HG03159 (cell line): ENCODE measurements around the gene RAC2.
A peak's percentile ranks its signal among the peaks of the same experiment; 100 is the strongest.
"Not testable (repeated sequence)": the region's sequence is repeated elsewhere in the genome, so short reads cannot be mapped to it uniquely, and the experiment has no call there.

Experiments used
- ATAC-seq: cut with Tn5 transposase; IDR thresholded peaks from one replicate; pipeline ENCODE4 v1.9.1; 2021; ENCODE audit warnings: mild to moderate bottlenecking, moderate library complexity; ENCODE audit not compliant: unreplicated experiment

Gene RAC2

DNA sequence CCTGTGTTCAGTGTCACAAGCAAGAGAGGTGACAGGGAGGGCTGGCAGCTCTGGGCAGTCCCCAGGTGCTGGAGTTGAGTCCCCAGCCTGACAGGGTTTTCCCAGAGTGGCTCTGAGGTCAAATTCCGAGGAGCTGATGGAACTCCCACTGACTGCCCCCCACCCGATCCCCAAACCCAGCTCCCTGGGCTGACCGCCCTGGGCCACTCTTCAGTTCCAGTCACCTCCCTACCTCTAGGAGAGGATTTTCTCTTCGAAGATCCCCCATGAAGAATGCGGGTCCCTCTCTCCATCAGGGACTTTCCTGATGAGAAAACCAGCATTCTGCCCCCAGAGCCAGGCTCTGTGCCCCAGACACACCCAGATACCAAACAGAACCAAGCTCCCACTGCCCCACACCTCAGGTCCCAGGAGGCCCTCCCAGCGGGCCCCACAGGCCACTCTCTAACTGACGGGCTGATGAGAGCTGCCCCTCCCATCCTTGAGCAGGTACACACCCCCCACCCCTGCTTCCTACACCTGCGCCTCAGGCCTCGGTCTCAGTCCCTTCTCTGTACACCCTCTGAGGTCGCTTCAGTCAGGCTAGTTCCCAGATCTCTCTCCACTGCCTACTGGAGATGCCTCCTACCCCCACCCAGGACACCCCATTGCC lies 12.1 kb upstream of the RAC2 start:
- ATAC-seq: no peak

DNA sequence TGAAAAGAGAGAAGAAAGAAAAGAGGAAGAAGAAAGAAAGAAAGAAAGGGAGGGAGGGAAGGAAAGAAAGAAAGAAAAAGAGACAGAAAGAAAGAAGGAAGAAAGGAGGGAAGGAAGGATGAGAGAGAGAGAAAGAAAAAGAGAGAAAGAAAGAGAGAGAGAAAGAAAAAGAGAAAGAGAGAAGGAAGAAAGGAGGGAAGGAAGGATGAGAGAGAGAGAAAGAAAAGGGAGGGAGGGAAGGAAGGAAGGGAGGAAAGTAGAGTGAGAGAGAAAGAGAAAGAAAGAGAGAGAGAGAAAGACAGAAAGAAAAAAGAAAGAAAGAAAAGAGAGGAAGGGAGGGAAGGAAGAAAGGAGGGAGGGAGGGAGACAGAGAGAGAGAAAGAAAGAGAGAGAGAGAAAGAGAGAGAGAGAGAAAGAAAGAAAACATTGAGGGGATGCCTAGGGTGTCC lies 11.5 kb upstream of the RAC2 start:
- ATAC-seq: no peak

DNA sequence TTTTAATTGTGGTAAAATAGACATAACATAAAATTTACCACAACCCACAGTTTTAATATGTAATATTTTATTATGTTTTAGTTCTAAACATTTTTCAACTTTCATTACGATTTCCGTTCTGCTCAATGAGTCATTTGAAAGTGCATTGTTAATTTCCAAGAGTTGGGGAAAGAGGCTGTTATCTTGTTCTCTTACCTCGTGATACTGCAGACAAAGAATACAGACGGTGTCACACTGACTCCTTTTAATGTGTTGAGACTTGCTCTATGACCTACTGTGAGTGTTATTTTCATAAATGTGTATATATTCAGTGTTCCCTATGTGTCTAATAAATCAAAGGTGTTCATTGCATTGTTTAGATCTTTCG lies 10.8 kb upstream of the RAC2 start:
- no peak for ATAC-seq

DNA sequence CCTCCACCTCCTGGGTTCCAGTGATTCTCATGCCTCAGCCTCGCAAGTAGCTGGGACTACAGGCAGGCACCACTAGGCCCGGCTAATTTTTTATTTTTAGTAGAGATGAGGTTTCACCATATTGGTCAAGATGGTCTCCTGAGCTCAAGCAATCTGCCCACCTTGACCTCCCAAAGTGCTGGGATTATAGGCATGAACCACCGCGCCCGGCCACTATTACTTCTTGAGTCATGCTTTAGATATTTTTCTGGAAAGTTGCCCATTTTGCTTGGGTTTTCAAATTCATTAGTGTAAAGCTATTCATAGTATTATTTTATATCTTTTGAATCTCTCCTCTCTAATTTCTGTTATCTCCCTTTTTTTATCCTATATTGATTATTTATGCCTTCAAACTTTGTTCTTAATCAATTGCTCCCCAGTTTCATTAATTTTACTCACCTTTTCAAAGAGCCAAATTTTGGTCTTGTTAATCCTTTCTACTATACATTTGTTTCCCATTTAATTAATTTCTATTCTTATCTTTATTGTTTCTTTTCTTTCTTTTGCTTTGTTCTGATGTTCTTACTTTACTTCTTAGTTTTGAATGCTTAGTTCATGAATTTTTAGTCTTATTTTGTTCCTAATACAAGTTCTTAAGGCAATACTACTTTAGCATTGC lies 10.3 kb upstream of the RAC2 start:
- no peak for ATAC-seq

DNA sequence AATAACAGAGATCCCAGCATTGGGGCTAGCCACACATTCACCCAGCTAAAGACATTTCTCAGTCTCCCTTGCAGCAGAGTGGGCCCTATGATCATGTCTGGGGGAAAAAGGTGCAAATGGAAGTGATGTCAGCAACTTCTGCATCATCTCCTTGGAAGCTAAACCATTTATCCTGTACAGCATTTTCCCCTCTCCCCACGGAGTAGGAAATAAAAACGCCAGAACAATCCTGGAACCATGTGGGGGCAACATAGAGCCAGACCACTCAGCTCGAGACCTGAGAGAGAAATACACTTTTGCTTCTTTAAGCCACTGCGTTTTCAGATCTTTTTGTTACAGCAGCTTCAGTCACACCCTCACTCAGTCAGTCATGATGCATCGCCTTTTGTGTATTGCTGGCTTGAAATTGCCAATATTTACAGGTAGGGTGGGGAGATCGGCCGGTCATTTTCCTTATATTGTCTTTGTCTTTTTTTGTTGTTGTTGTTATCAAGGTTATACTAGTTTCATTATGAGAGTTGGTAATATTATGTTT lies 9.1 kb upstream of the RAC2 start:
- ATAC-seq: no peak

DNA sequence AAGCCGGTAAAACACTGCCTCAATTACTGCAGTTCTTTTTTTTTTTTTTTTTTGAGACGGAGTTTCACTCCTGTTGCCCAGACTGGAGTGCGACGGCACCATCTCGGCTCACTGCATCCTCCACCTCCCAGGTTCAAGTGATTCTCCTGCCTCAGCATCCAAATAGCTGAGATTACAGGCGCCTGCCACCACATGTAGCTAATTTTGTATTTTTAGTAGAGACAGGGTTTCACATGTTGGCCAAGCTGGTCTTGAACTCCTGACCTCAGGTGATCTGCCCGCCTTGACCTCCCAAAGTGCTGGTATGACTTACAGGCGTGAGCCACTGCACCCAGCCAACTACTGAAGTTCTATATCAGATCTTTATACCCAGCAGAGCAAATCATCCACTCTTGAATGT lies 7.8 kb upstream of the RAC2 start:
- not testable (repeated sequence) for ATAC-seq

DNA sequence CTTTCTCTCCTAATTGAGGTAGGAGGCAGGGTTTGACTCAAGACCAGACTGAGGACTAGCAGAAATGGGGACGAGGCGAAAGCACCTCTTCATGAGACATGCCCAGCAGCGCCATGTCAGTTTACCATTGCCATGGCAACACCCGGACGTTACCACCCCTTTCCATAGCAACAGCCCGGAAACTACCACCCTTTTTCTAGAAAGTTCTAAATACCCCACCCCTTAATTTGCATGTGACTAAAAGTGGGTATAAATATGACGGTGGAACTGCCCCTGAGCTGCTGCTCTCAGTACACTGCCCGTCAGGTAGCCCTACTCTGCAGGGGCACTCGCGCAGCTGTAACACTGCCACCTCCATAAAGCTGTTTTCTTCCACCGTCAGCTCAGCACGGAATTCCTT lies 5.9 kb upstream of the RAC2 start:
- no peak for ATAC-seq

DNA sequence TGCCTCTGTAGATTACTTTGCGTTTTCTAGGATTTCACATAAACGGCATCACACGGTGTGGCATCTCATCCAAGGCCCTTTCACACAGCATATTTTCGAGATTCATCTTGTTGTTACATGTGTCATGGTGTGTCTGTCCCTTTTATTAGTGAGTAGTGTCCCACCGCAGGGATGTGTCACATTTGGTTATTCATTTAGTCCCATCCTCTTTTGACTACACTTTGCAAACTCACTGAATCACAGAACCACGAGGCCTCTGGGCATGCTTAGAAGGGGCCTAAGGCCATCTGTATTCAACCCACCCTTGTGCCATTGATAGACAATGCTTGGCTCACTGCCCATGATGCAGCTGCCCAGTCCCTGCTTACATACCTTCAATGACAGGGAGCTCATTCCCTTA lies 4.2 kb upstream of the RAC2 start:
- ATAC-seq: no peak

DNA sequence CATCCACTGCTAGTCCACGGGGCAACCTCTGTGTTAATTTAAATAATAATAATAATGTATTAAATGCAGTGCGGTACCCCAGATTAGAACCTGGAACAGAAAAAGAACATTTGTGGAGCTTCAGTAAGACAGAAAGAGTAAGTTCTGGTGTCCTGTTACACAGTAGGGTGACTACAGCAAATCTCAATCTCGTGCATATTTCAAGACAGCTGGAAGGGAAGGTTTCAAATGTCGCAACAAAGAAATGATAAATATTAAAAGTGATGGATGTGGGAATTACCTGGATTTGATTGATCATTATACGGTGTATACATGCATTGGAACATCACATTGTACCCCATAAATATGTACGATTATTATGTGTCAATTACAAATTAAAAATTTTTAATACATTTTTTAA lies 1.7 kb upstream of the RAC2 start:
- no peak for ATAC-seq

DNA sequence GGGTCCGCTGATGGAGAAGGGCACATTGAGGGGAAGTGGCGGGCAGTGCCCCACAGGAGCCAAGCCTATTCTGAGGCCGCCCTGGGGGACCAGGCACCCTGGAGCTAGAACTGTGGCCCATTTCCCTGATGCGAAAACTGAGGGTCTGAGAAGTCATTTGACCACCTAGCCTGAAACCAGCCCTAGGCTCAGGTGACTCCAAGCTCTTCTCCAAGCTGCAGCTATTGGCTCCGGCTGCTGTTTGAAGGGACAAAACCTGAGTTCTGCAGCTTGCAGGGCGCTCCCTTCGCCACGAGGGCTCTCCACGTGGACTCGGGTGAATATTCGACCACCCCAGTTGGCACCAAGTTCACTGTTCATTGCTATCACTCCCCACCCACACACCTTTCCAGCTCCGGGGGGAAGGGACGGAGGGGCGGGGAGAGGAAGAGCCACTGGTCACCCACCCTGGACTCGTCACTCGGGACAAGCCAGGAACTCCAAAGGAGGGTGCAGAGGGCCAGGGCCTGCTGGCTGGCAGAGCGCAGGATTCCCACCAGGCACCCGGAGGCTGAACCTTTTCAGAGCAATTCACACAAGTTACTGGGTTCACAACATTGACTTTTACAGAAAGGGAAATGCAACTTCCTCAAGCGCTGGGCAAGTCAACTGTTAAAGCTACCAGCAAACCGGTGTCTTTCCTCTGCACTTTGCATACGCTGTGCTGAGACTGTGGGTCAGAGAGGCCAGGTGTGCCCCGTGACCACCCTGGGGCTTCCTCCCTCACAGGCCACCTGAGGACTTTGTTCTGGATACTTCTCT lies 1.1 kb upstream of the RAC2 start:
- ATAC-seq: no peak

DNA sequence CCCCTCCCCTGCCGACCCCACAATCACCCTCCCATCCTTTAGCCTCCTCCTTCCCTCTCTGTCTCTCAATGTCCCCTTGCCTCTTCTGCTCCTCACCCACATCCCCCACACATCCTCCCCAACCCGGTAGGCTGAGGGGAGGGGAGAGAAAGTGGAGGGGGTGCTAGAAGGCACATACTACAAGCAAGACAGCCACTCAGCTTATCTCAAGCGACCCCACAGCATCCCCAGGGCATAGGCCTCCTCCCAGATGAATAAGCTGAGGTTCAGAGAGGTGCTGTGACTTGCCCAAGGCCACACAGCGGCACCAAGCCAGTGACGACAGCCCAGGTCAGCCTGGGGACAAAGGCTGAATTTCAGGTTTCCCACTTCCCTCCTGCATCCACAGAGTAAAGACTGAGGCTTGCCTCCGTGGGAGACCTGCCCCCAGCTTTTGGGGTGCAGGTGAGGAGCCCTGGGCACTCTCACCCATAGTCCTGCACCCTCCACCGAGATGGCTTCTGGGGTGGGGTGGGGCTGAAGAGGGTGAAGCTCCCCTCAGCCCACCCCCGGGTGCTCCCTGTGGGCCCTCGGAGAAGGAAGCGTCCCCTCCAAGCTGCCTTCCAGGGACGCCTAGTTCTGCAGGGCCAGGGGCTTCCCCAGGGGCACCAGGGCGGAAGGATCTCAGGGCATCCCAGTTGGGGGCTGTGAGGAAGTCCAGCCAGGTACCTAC lies 511 bp downstream of the RAC2 start:
- peak; percentile 13 for ATAC-seq

DNA sequence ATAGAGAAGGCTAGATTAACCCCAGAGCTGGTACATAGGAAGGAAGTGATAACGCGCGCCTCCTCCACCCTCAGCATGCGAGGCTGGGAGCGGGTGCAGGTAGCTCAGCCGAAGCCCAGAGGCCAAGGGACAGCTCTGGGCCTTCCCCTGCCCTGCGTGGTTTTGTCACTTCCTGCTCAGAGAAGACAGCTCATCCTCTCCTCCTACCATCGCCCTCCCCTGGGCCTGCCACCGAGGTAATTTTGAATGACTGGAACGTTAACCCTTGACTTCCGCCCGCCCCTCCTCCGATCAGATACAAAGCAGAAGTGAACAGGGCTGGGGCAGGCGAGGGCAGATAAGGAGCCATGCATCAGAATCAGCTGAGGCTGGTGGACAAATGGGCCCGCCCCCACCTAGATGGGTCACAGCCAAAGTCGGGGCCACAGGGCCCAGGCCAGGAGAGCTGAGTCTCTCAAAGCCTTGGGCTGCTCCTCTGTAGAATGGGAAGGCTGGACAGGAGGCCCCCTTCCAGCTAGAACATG lies 1.6 kb downstream of the RAC2 start:
- peak; percentile 46 for ATAC-seq

DNA sequence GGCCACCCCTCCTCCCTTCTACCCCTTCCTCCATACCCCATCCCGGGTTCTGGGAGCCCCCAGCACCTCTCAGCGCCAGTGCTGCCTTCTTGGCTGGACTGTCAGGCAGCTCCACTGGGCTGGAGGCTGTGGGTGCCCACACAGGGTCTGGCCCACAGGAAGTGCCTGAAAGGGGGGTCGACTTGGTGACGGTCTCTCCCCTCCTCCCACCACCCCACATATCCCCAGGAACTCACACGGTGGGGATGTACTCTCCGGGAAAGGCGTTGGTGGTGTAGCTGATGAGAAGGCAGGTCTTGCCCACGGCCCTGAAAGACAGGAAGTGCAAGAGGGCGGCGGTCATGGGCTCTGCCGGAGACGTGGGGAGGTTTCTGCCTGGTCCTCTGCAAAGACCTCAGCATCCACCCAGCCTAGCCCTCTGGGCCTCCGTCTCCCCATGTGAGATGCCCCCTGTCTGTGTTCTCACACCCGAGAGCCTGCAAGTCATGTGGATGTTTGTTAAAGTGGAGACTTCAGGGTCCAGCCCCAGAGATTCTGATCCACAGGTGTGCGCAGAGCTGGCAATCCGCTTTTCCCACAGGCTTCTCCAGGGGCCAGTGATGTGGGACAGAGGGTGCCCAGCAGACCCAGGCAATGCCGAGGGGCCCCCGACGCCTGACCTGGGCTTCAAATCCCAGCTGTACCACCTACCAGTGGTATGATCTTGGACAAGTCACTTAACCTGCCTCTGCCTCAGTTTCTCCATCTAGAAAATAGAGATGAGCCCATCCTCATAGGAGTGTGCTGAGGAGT lies 2.5 kb downstream of the RAC2 start:
- ATAC-seq: no peak

DNA sequence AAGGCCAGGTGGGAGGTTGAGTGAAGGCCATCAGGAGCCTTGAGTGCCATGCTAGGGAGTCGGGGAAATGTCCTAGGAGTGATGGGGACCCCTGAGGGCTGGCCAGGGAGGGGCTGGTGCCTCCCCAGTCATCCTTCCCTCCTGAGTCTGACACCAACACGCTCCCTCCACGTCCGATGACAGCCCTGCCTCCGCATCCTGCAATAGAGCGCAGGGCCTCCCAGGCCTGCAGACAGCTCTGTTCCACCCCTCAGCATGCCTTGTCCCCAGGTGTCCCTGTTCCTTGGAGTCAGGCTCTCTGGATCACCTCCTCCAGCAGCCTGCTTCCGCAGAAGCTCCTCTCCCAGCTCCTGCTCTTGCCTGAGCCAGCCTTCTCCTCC lies 3.1 kb downstream of the RAC2 start:
- ATAC-seq: no peak

DNA sequence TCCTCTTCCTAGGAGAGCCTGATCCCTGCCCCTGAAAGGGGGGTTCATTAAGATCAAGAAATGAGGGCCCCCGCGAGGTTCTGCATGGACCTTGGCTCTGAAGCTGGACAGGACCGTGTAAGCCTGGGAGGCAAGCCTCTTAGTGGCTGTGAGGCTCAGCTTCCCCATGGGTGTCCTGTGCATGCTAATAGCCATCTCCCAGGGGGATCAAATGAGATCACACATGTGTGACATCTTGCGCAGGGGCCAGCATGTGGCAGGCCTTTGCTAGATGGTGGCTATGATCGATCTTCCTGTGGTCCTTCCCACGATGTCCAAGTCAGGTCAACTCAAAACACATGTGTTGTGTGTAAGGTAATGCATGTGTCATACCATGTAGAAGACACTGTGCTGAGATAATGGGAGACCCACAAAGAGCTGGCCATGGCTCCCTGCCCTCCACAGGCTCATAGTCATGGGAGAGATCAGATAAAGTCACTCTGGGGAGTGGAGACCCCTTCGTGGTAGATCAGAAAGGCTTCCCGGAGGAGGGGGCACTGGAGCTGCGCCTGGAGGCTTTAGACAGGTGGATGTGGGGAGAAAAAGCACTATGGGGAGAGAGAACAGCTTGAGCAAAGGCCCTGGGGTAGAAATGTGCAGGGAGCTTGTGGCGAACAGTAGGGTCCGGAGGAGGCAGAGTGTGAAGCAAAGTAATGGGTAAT lies 3.7 kb downstream of the RAC2 start:
- ATAC-seq: no peak

DNA sequence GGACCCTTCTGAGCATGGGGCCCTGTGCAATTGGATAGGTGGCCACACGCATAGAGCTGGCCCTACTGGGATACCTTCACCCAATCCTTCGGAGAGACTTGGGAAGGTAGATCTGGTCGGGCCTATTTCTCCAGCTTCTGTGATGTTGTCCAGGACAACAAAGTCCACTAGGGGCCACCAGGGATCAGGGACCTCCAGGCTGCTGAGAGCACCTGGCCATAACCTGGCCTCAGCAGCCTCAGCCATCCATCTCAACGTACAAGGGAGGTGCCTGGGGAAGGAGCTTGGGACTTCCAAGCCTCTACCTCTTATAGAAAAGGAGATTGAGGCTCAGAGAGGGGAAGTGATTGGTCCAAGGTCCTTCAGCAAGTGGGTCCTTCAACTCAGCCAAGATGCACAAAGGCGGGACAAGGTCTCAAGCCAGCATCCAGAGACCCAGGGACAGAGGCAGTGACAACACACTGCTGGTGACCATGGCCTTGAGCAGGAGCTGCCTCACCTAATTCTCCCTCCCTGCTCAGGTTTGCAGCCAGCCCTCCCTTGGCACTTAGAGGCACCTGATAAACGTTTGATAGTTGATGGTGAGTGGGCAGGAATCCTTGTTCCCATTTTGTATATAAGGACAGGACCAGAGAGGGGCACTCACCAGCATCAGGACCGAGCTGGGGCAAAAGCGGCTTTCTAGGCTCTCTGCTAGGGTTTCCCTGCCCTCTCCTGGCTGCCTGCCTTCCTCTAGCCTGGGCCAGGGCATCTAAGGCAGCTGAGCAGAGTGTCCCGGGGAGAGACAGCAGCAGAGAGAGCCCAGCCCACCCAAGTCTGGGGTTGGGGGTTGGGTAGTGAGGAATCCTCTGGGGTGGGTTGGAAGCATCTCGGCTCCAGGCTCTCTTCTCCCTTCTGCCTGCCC lies 4.5 kb downstream of the RAC2 start:
- no peak for ATAC-seq

DNA sequence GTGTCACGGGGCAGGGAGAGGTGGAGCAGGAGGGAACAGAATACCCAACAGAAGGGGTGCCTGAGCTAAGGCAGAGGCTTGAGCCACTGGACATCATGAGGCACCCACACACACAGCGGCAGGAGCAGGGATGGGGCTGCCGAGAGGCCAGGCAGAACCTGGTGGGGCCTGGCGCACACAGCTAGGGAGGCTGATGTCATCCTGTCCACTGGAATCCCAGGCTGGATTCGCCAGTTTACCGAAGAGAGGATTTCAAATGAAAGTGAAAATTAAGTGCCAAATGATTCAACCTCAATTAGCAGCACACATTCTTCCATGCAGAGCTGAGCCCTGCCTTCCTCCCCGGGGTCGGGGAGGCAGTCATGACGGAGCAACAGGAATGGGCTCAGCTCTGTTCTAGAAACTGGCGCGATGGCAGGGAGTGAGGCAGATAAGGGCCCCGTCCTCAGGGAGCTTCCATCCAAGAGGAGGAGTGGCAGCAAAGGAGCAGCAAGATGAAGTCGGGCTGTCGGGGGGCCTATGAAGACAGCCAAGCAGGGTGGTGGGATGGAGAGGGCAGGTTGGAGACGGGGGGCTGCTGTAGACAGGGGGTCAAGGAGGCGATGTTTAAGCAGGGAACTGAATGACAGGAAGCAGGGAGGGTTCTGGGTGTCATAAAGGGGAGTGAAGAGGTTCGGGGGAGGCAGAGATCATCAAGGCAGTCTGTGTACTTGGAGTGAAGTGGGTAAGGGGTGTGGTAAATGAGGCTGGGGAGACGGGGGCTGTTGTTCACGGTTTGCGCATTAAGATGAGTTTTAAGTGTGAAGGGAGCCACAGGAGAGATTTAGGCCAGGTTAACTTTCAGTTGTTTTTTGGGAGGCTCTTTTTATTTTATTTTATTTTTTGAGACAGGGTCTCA lies 6.4 kb downstream of the RAC2 start:
- no peak for ATAC-seq
